ENCODE data around the gene MTSS2. TPM values are rescaled to one million over a fixed set of nuclear protein-coding genes. Genes with fewer than 3 reads are reported as not detected.

Gene MTSS2
- total RNA-seq, 4 donors from 2014 or later, result 3.4 to 31.1 (median 8.5) TPM

DNA sequence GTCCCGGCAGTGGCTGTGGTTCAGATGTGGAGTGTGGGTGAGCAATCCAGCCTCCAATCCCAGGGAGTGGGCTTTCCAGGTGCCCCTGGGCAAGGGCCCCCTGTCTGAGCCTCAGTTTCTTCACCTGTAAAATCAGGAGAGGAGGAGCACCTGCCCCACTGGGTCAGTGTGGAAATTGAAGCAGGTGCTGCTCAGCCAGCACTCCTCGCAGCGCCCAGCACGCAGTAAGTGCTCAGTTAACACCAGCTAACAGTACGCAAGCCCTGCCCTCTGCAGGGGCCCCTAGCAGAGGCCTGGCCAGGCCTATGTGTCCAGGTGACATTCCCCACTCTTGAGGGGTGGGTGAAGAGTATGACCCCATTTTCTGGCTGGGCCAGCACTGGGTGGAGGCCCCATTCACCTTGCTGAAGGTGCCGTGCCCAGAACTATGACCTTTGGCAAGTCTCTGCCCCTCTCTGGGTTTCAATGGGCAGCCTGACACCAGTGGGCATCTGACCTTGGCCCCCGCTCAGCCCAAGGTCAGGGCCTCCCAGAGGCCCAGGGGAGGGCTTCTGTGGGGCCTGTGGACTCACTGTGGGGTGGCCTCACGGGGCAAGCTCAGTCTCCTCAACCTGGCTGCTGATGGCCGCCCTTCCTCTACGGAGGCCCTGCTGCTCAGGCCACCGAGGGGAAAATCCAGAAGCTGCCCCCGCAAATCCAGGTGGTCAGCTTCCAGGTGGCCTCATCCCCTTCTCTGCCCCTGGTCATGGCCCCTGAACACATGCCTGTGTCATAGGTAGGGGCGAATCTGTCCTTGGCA is 2.5 kb downstream of the MTSS2 start:
- no peak for TF ChIP-seq CTCF (IDR thresholded peaks at IDR 0.05; ENCODE audit: low read depth)

DNA sequence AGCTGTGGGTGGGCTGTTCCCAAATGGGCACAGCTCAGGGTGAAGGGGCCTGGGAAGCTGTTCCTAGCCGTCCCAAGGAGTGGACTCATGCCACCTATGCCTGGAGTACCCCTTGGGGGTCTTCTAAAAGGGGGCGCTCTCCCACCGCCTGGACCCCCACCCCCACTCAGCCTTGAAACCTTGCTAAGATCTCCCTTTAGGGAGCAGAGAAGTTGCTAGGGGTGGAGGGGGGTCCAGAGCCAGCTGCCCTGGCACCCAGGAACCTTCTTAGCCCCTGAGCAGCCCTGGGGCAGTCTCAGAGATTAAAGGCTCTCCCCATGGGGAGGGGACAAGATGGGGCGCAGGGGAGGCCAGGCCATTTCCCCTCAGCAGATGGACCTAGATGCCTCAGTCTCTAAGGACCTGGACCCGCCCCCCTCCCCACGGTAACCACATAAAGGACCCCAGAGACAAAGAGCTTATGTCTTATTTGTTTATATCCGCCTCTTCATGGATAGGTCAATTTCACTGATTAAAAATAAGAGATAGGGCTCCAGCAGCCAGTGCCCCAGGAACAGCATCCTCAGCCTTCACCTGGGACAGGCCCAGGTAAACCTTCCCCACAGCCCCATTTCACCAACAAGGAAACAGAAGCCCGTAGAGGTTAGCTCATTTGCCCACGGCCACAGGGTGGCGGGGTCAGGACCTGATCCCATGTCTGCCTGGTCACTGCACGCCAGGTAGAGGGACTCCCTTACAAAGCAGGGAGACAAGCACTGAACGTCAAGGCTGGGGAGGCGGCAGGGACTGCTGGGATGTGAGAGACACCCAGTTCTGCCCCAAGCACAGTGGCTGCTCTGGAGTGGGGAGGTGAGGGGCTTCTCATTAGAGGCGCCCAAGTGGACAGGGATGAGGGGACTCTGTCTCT is 3.4 kb downstream of the MTSS2 start:
- no peak for TF ChIP-seq CTCF (IDR thresholded peaks at IDR 0.05; ENCODE audit: low read depth)

- TF ChIP-seq CTCF (IDR thresholded peaks at IDR 0.05; ENCODE audit: low read depth), result no peak
Measured at GRCh38 chr16:70681382-70682238, 4.2 kb downstream of the MTSS2 start.

DNA sequence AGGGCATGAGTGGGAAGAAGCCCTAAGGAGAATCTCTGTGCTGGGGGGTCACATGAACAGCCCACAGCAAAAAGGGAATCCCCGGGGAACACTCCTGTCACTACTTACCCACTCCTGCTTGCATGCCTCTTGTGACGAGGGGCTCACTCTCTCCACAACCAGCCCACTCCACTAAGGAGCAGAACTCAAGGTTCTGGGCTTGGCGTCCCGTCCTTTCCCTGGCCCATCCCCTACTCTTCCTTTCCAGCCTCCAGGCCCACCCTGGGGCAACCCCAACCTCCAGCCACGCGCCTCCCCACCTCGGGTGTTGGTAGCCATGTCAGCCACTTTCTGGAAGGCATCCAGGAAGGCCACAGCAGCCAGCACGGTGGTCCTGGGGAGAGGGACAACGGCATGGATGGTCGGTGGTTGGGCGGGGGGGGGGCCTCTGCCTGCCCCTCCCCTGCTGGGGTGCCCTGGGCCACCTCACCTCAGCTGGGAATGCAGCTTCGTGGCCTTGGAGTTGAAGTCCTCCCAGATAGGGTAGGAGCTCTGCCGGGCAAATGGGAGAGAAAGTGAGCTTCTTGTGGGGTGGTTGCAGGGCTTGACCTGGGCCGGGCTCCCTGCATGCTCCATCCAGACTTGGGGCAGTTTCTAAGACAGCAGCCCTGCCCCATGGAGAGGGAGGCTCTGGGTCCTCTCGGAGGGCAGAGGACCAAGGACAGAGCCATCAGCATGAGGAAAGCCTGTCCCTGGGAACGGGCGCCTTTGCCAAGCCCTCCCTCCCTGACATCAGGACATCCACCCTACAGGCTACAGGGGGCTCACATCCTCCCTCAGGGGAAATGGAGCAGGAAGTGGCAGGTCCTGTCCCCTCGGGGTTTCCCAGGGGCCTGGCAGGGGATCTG is 5.1 kb downstream of the MTSS2 start:
- no peak for TF ChIP-seq CTCF (IDR thresholded peaks at IDR 0.05; ENCODE audit: low read depth)

GRCh38 chr16:70679671-70680494 is 6.0 kb downstream of the MTSS2 start:
- TF ChIP-seq CTCF (IDR thresholded peaks at IDR 0.05; ENCODE audit: low read depth), result no peak
